Brain microvascular endothelial cell (primary cell): Measurements from ENCODE around the gene CACNA1D.

Experiments
- DNase-seq: peaks from one replicate; pipeline ENCODE4 v3.0.0-alpha.2; 2020
- H3K27ac ChIP-seq: fragments of 250-450 bp; sonication (Bioruptor Pico); 2 replicates; pipeline ENCODE4 v1.5.1; 2020; ENCODE audit warnings: mild to moderate bottlenecking, moderate library complexity
- H3K27me3 ChIP-seq: fragments of 250-450 bp; sonication (Bioruptor Pico); replicated peaks from 2 replicates; pipeline ENCODE4 v1.5.1; 2020; ENCODE audit warnings: mild to moderate bottlenecking
- H3K36me3 ChIP-seq: fragments of 250-450 bp; sonication (Bioruptor Pico); replicated peaks from 2 replicates; pipeline ENCODE4 v1.5.1; 2020; ENCODE audit warnings: mild to moderate bottlenecking
- H3K4me3 ChIP-seq: 2 replicates; pipeline ENCODE4 v1.5.1; 2011; ENCODE audit warnings: low read depth, mild to moderate bottlenecking, control low read depth, low read length, moderate library complexity
- CTCF ChIP-seq: IDR thresholded peaks from 2 replicates; pipeline ENCODE4 v1.5.1; 2011; ENCODE audit warnings: low read depth, mild to moderate bottlenecking, moderate library complexity, low read length, control low read depth, inconsistent platforms; ENCODE audit errors: missing control alignments
- in situ Hi-C: cut with HindIII; loops from 2 replicates; pipeline ENCODE4 v1.10.0; 2017; ENCODE audit warnings: low sequenced_read_pairs, low pct_ligation_motif_present

The CACNA1D gene

GRCh38 chr3:53690521-53690920, 196.1 kb downstream of the CACNA1D start:
- Histone ChIP-seq H3K27ac (no peak overlapping the region), H3K4me3 (no peak overlapping the region), H3K27me3 (no peaks in the 10 kb centered on the region), H3K36me3 (no peaks in the 10 kb centered on the region)
- in situ Hi-C loops = no loop called here
- no peak for TF ChIP-seq CTCF
- no peak for DNase-seq

DNA sequence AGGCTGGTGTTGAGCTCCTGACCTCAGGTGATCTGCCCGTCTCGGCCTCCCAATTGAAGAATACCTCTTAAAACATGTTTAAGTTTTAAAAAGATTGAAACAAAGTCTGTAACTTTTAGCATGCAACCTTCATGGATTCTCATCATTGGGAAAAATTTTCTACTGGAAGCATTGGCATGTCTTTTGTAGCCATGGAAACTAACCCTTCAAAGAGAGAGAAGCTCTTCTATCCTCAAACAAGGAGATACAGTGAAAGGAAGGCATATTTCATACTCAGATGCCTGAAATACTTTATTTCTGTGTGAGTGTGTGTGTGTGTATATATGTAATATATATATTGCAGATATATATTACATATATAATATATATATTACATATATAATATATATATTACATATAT, 196.9 kb downstream of the CACNA1D start:
- H3K27ac ChIP-seq = no peak overlapping the region
- no peaks in the 10 kb centered on the region for H3K36me3 ChIP-seq
- no peak for DNase-seq
- H3K4me3 ChIP-seq = no peak overlapping the region
- in situ Hi-C loops = no loop called here
- H3K27me3 ChIP-seq = no peaks in the 10 kb centered on the region
- TF ChIP-seq CTCF = no peak

DNA sequence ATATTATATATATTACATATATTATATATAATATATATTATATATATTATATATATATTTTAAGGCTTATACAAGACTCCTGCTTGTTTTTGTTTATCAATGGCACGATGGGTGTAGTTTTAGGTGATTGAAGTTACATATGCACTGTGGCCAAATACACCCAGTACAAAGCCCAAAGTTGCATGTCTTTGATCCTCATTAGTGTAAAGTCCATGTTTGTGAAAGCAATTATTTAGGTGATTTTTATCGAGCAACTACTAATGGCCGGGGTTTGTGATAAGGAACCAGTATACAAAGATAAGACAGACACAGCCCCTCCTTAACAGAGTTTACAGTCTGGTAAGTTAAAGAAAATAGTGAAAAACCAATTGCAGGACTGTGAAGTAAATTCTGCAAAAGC, 197.5 kb downstream of the CACNA1D start:
- no peak for TF ChIP-seq CTCF
- DNase-seq = no peak
- in situ Hi-C loops = no loop called here
- Histone ChIP-seq H3K27ac (no peak overlapping the region), H3K36me3 (no peaks in the 10 kb centered on the region), H3K27me3 (no peaks in the 10 kb centered on the region), H3K4me3 (no peak overlapping the region)

DNA sequence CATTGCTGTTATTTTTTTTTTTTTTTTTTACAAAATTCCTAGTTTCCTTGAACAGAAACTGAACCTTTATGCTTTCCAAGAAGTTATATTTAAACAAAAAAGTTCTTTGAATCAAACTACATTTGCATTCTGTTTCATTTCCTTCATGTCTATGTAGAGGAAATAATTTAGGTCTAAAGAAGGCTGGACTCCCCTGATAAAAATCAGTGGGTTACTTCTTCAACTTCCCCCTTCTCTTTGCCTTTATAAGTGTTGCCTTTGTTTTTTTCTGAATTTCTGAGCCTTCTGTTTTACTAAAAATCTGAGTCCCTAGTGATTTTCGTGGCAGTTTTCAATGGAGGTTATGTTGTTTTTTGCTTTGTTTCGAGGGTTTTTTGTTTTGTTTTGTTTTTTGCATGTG, 199.0 kb downstream of the CACNA1D start:
- TF ChIP-seq CTCF = no peak
- in situ Hi-C loops = no loop called here

DNA sequence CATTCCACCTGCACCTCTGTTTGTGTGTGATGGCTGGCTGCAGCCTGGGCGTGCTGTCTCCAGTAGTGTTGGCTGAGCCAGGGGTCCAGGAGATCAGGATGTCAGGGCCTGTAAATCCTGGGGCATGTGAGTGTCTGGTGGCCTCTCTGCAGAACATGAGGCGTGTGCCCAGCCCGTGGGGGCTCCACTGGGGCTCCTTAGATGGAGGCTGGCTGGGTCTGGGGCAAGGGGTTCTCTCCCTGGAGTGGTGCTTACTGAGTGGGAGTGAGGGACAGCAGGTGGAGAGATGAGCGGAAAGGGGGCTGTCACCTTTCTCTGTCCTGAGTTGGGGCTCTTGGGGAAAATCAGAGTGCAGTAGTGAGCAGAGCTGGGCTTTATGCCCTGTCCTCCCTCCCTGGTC, 199.6 kb downstream of the CACNA1D start:
- no peak for TF ChIP-seq CTCF
- H3K27me3 ChIP-seq = no peaks in the 10 kb centered on the region
- H3K4me3 ChIP-seq = no peak overlapping the region
- DNase-seq = no peak
- no peaks in the 10 kb centered on the region for H3K36me3 ChIP-seq
- no peak overlapping the region for H3K27ac ChIP-seq
- in situ Hi-C loops = no loop called here

More for the DNA sequence above, 199.0 kb downstream of the CACNA1D start:
- no peaks in the 10 kb centered on the region for H3K36me3 ChIP-seq
- no peak overlapping the region for H3K27ac ChIP-seq
- H3K27me3 ChIP-seq = no peaks in the 10 kb centered on the region
- DNase-seq = no peak
- H3K4me3 ChIP-seq = no peak overlapping the region

- in situ Hi-C loops = no loop called here
- no peak for DNase-seq
- Histone ChIP-seq H3K27me3 (no peaks in the 10 kb centered on the region), H3K36me3 (no peaks in the 10 kb centered on the region), H3K27ac (no peak overlapping the region), H3K4me3 (no peak overlapping the region)
- no peak for TF ChIP-seq CTCF
These were observed 200.4 kb downstream of the CACNA1D start for GRCh38 chr3:53694666-53695323.
